ENCODE data around the gene CRACDL.

GRCh38 chr2:98782570-98782969, 153.5 kb downstream of the CRACDL start:
- TF ChIP-seq EP300 (IDR thresholded peaks at IDR 0.05): no peak
- no peak for TF ChIP-seq CTCF (IDR thresholded peaks at IDR 0.05)
